DND-41 (cell line): ENCODE measurements around the gene TMEM59L.

Experiments
- ATAC-seq: fragments of 200-7000 bp; cut with Tn5 transposase; 3 replicates; pipeline ENCODE4 v1.9.1; 2021; ENCODE audit warnings: low read depth; ENCODE audit not compliant: insufficient read depth
- DNase-seq: peaks from one replicate; pipeline ENCODE4 v3.0.0-alpha.2; 2020
- H2AFZ ChIP-seq: 2 replicates; pipeline ENCODE4 v1.6.0; 2012; ENCODE audit warnings: low read depth, low read length
- H3K27ac ChIP-seq: 2 replicates; pipeline ENCODE4 v1.5.1; 2012; ENCODE audit warnings: low read length, inconsistent platforms
- H3K27me3 ChIP-seq: fragments of 200-600 bp; sonication (generic); 2 replicates; pipeline ENCODE4 v1.6.0; 2012; ENCODE audit warnings: low read length, mild to moderate bottlenecking, inconsistent platforms; ENCODE audit not compliant: insufficient read depth, poor library complexity
- H3K36me3 ChIP-seq: 2 replicates; pipeline ENCODE4 v1.5.1; 2012; ENCODE audit warnings: low read length, inconsistent platforms; ENCODE audit not compliant: insufficient read depth
- H3K4me1 ChIP-seq: 2 replicates; pipeline ENCODE4 v1.5.1; 2012; ENCODE audit warnings: mild to moderate bottlenecking, low read length; ENCODE audit not compliant: insufficient read depth
- H3K4me2 ChIP-seq: 2 replicates; pipeline ENCODE4 v1.6.0; 2012; ENCODE audit warnings: mild to moderate bottlenecking, moderate library complexity, low read length, inconsistent platforms; ENCODE audit not compliant: insufficient read depth
- H3K4me3 ChIP-seq, 2 experiments: fragments of 200-600 bp in 1 of 2; shearing (Covaris generic) in 1 of 2; 2 replicates each; pipeline ENCODE4 v1.5.1; 2012 to 2016; ENCODE audit warnings: inconsistent platforms in 2 of 2, low read length in 2 of 2, mild to moderate bottlenecking in 2 of 2, low read depth in 1 of 2, moderate library complexity in 1 of 2
- H3K79me2 ChIP-seq: 2 replicates; pipeline ENCODE4 v1.6.0; 2012; ENCODE audit warnings: low read length, inconsistent platforms; ENCODE audit not compliant: insufficient read depth
- H3K9ac ChIP-seq: 2 replicates; pipeline ENCODE4 v1.6.0; 2012; ENCODE audit warnings: low read depth, mild to moderate bottlenecking, inconsistent platforms, low read length, moderate library complexity
- H3K9me3 ChIP-seq: 2 replicates; pipeline ENCODE4 v1.5.1; 2012; ENCODE audit warnings: low read length, moderate library complexity, mild to moderate bottlenecking, inconsistent platforms; ENCODE audit not compliant: insufficient read depth, severe bottlenecking
- H4K20me1 ChIP-seq: 2 replicates; pipeline ENCODE4 v1.6.0; 2012; ENCODE audit warnings: low read length; ENCODE audit not compliant: insufficient read depth
- CTCF ChIP-seq: IDR thresholded peaks from 2 replicates; pipeline ENCODE4 v1.5.1; 2012; ENCODE audit warnings: borderline replicate concordance, low read length, moderate library complexity, mild to moderate bottlenecking; ENCODE audit not compliant: poor library complexity, severe bottlenecking; ENCODE audit errors: extremely low read depth
- EZH2 ChIP-seq: IDR thresholded peaks from 3 replicates; pipeline ENCODE4 v1.6.1; 2012; ENCODE audit warnings: borderline replicate concordance, low read depth, mild to moderate bottlenecking, moderate library complexity, low read length, inconsistent platforms; ENCODE audit not compliant: severe bottlenecking

The TMEM59L gene

GRCh38 chr19:18667531-18668251 lies 55.0 kb downstream of the TMEM59L start:
- Histone ChIP-seq H3K4me2 (no peak overlapping the region), H3K27me3 (no peaks in the 10 kb centered on the region), H3K4me1 (no peaks in the 10 kb centered on the region), H3K27ac (no peak overlapping the region), H3K79me2 (peaks cover 12% of the 10 kb centered on the region), H3K9ac (no peak overlapping the region), H3K9me3 (no peaks in the 10 kb centered on the region), H3K4me3 (no peak overlapping the region), H3K36me3 (peaks cover 73% of the 10 kb centered on the region), H4K20me1 (peaks cover 27% of the 10 kb centered on the region), H2AFZ (no peak overlapping the region)
- no peak for ATAC-seq
- no peak for DNase-seq
- TF ChIP-seq EZH2 (no peak), CTCF (no peak)

GRCh38 chr19:18668252-18668631 lies 55.6 kb downstream of the TMEM59L start:
- no peak overlapping the region for H3K4me2 ChIP-seq
- ATAC-seq, result no peak
- H3K27me3 ChIP-seq, result no peaks in the 10 kb centered on the region
- no peak overlapping the region for H3K27ac ChIP-seq
- DNase-seq, result no peak
- no peak overlapping the region for H3K9ac ChIP-seq
- H3K79me2 ChIP-seq, result peaks cover 7% of the 10 kb centered on the region
- TF ChIP-seq CTCF (no peak), EZH2 (no peak)
- no peak overlapping the region for H3K4me3 ChIP-seq
- H4K20me1 ChIP-seq, result peaks cover 22% of the 10 kb centered on the region
- H3K36me3 ChIP-seq, result peaks cover 73% of the 10 kb centered on the region
- no peak overlapping the region for H2AFZ ChIP-seq
- no peaks in the 10 kb centered on the region for H3K9me3 ChIP-seq
- no peaks in the 10 kb centered on the region for H3K4me1 ChIP-seq

GRCh38 chr19:18668744-18669523 lies 56.3 kb downstream of the TMEM59L start:
- Histone ChIP-seq H2AFZ (no peak overlapping the region), H3K79me2 (0 out of 2 replicates have a peak, but pooled peaks cover 3% of the 10 kb centered on the region), H3K4me1 (no peaks in the 10 kb centered on the region), H3K9ac (no peak overlapping the region), H3K27ac (no peak overlapping the region), H3K9me3 (no peaks in the 10 kb centered on the region), H3K27me3 (no peaks in the 10 kb centered on the region), H3K4me2 (no peak overlapping the region), H3K36me3 (peaks cover 72% of the 10 kb centered on the region), H4K20me1 (peaks cover 20% of the 10 kb centered on the region), H3K4me3 (no peak overlapping the region)
- DNase-seq (no peak), ATAC-seq (no peak)
- TF ChIP-seq EZH2 (no peak), CTCF (no peak)
